NT2/D1 (cell line): ENCODE data around the gene ENPP1.

Source experiments
- SUZ12 ChIP-seq: IDR thresholded peaks from 2 replicates; pipeline ENCODE4 v1.6.1; 2011; ENCODE audit not compliant: insufficient read length, insufficient read depth; ENCODE audit errors: extremely low read depth
- YY1 ChIP-seq: IDR thresholded peaks from 2 replicates; pipeline ENCODE4 v1.6.1; 2011; ENCODE audit not compliant: insufficient read length, insufficient read depth
- ZNF274 ChIP-seq: IDR thresholded peaks from 2 replicates; pipeline ENCODE4 v1.6.1; 2011; ENCODE audit warnings: mild to moderate bottlenecking, low read depth, low read length

- no peak for TF ChIP-seq YY1
- no peak for TF ChIP-seq ZNF274
- TF ChIP-seq SUZ12, result no peak
Measured at GRCh38 chr6:131764350-131764749, 43.5 kb upstream of the ENPP1 start.
